Neuronal stem cell (in vitro differentiated cells): ENCODE results near the gene FMN2.

ENCODE experiments used
- DNase-seq: peaks from one replicate; pipeline ENCODE4 v3.0.0-alpha.2; 2013; ENCODE audit warnings: low spot score
- H2AFZ ChIP-seq: one replicate; pipeline ENCODE4 v1.6.1; 2013; ENCODE audit warnings: mild to moderate bottlenecking, low read length, inconsistent platforms
- H2AK5ac ChIP-seq: 2 replicates; pipeline ENCODE4 v1.6.1; 2013; ENCODE audit warnings: low read depth, mild to moderate bottlenecking, inconsistent platforms, low read length, moderate library complexity, mixed read lengths
- H2BK120ac ChIP-seq: 2 replicates; pipeline ENCODE4 v1.6.1; 2013; ENCODE audit warnings: low read depth, mild to moderate bottlenecking, inconsistent platforms, low read length, moderate library complexity, mixed read lengths
- H2BK12ac ChIP-seq: one replicate; pipeline ENCODE4 v1.6.1; 2013; ENCODE audit warnings: low read length, inconsistent platforms
- H2BK15ac ChIP-seq: 2 replicates; pipeline ENCODE4 v1.6.1; 2013; ENCODE audit warnings: mild to moderate bottlenecking, low read length, inconsistent platforms, mixed read lengths
- H2BK5ac ChIP-seq: one replicate; pipeline ENCODE4 v1.6.1; 2013; ENCODE audit warnings: inconsistent platforms, mild to moderate bottlenecking, low read length, moderate library complexity
- H3K14ac ChIP-seq: one replicate; pipeline ENCODE4 v1.6.1; 2013; ENCODE audit warnings: low read length, inconsistent platforms
- H3K18ac ChIP-seq: 2 replicates; pipeline ENCODE4 v1.6.1; 2013; ENCODE audit warnings: low read length, inconsistent platforms
- H3K23ac ChIP-seq: 2 replicates; pipeline ENCODE4 v1.6.1; 2013; ENCODE audit warnings: low read depth, mild to moderate bottlenecking, mixed read lengths, low read length, inconsistent platforms; ENCODE audit not compliant: poor library complexity
- H3K27ac ChIP-seq: replicated peaks from 3 replicates; pipeline ENCODE4 v1.5.1; 2013; ENCODE audit warnings: low read length, inconsistent platforms
- H3K27me3 ChIP-seq, 3 experiments: 2 replicates each; pipeline ENCODE4 v1.6.1; 2013; ENCODE audit warnings: low read length in 3 of 3, mild to moderate bottlenecking in 2 of 3, inconsistent platforms in 1 of 3, low read depth in 1 of 3, mixed read lengths in 1 of 3, moderate library complexity in 1 of 3; ENCODE audit not compliant: control insufficient read depth in 3 of 3, insufficient read depth in 3 of 3
- H3K36me3 ChIP-seq, 2 donors: replicated peaks in 1 of 2; 2 replicates each; pipeline ENCODE4 v1.6.1; 2013; ENCODE audit warnings: low read length in 2 of 2; ENCODE audit not compliant: control insufficient read depth in 2 of 2, insufficient read depth in 2 of 2
- H3K4ac ChIP-seq: 2 replicates; pipeline ENCODE4 v1.6.1; 2013; ENCODE audit warnings: inconsistent platforms, mild to moderate bottlenecking, low read length, moderate library complexity
- H3K4me1 ChIP-seq, 2 donors: 1 replicate in 1 of 2; 2 replicates in 1 of 2; pipeline ENCODE4 v1.6.1; 2013; ENCODE audit warnings: low read length in 2 of 2, low read depth in 1 of 2; ENCODE audit not compliant: control insufficient read depth in 2 of 2, insufficient read depth in 1 of 2
- H3K4me2 ChIP-seq: one replicate; pipeline ENCODE4 v1.6.1; 2013; ENCODE audit warnings: mild to moderate bottlenecking, low read length, inconsistent platforms; ENCODE audit not compliant: insufficient read depth, poor library complexity, severe bottlenecking
- H3K4me3 ChIP-seq, 2 donors: 2 replicates each; pipeline ENCODE4 v1.5.1; 2013; ENCODE audit warnings: low read length in 2 of 2, mild to moderate bottlenecking in 2 of 2, inconsistent platforms in 1 of 2, moderate library complexity in 1 of 2
- H3K79me1 ChIP-seq: one replicate; pipeline ENCODE4 v1.6.1; 2013; ENCODE audit warnings: low read depth, mild to moderate bottlenecking, inconsistent platforms, low read length, moderate library complexity
- H3K9ac ChIP-seq: one replicate; pipeline ENCODE4 v1.6.1; 2013; ENCODE audit warnings: mild to moderate bottlenecking, low read depth, low read length, inconsistent platforms; ENCODE audit not compliant: poor library complexity
- H3K9me3 ChIP-seq, 2 donors: replicated peaks in 1 of 2; 2 replicates each; pipeline versions ENCODE3 to v1.6.1; 2013; ENCODE audit warnings: low read length in 2 of 2, mild to moderate bottlenecking in 2 of 2, inconsistent platforms in 1 of 2, low read depth in 1 of 2, mixed read lengths in 1 of 2, moderate library complexity in 1 of 2; ENCODE audit not compliant: control insufficient read depth in 2 of 2, insufficient read depth in 1 of 2
- H4K8ac ChIP-seq: one replicate; pipeline ENCODE4 v1.6.1; 2013; ENCODE audit warnings: low read depth, mild to moderate bottlenecking, inconsistent platforms, low read length, moderate library complexity
- H4K91ac ChIP-seq: one replicate; pipeline ENCODE4 v1.6.1; 2013; ENCODE audit warnings: low read length, low read depth, mild to moderate bottlenecking, inconsistent platforms; ENCODE audit not compliant: poor library complexity
- WGBS, 2 donors: extraction: QIAGEN DNeasy Blood & Tissue Kit; methylation state at CpG; one replicate each; pipeline ENCODE4 v1.1.7; 2013; ENCODE audit warnings: missing lambda C conversion rate in 2 of 2, mixed read lengths in 1 of 2; ENCODE audit not compliant: insufficient read length in 2 of 2, insufficient replicate concordance in 1 of 2; ENCODE audit errors: extremely low coverage in 2 of 2; 5-methylcytosine and 5-hydroxymethylcytosine counted together

The FMN2 gene

DNA sequence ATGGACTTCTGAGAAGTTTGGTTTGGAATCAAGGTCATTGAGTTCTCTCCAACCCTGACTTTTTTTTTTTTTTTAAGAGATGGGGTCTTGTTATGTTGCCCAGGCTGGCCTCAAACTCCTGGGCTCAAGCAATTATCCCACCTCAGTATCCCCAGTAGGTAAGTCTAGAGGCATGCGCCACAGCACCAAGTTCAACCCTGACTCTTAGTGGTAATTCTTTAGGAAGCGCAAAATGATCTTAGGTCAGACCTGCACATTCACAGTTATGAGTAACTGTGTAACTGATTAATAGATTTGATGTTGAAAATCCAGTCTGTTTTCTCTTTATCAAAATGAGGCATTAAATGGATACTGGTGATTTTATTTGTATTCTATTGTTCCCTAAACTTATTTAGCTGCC lies 424.4 kb downstream of the FMN2 start:
- Histone ChIP-seq H3K14ac (no peak overlapping the region), H4K8ac (no peak overlapping the region), H2BK15ac (no peak overlapping the region), H3K4me3 (no peak overlapping the region), H3K4me2 (no peak overlapping the region), H3K4ac (no peak overlapping the region), H3K4me1 (no peaks in the 10 kb centered on the region), H3K9ac (no peak overlapping the region), H2BK12ac (no peak overlapping the region), H3K27me3 (no peaks in the 10 kb centered on the region), H2BK5ac (no peak overlapping the region), H2AK5ac (no peak overlapping the region), H2BK120ac (no peak overlapping the region), H3K9me3 (no peaks in the 10 kb centered on the region), H4K91ac (no peak overlapping the region), H3K18ac (no peak overlapping the region), H3K79me1 (no peaks in the 10 kb centered on the region), H2AFZ (no peak overlapping the region), H3K23ac (no peak overlapping the region), H3K27ac (no peak overlapping the region), H3K36me3 (no peaks in the 10 kb centered on the region)
- DNase-seq, result no peak
- no CpG with 5 or more reads among the region's 2 CpGs for WGBS, 2 donors

DNA sequence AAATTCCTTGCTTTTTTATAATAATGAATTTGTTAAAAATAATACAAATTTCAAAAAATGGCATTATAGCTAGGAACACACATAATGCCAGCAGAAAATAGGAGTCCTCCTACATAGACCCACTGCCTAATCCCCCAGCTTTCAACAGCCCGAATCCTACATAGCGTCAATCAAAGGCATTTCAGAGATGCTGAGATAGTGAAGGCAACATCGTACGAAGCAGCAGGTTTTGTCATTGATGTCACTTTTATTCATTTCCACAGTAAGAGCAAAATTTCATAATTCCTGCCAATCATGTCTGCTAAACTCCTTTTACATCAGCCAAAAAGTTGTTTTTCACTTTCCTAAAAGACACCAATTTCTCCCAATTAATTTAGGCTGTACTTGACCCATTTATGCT lies 426.2 kb downstream of the FMN2 start:
- no peaks in the 10 kb centered on the region for H3K36me3 ChIP-seq
- no peak overlapping the region for H3K14ac ChIP-seq
- no peaks in the 10 kb centered on the region for H3K27me3 ChIP-seq
- H3K9ac ChIP-seq, result no peak overlapping the region
- H3K4me1 ChIP-seq, result no peaks in the 10 kb centered on the region
- H3K18ac ChIP-seq, result no peak overlapping the region
- no peaks in the 10 kb centered on the region for H3K9me3 ChIP-seq
- WGBS, 2 donors, result no CpG with 5 or more reads among the region's 4 CpGs
- H3K23ac ChIP-seq, result no peak overlapping the region
- no peak overlapping the region for H2BK5ac ChIP-seq
- no peaks in the 10 kb centered on the region for H3K79me1 ChIP-seq
- no peak overlapping the region for H4K91ac ChIP-seq
- H2BK15ac ChIP-seq, result no peak overlapping the region
- H4K8ac ChIP-seq, result no peak overlapping the region
- H3K27ac ChIP-seq, result no peak overlapping the region
- no peak overlapping the region for H2AK5ac ChIP-seq
- DNase-seq, result no peak
- no peak overlapping the region for H2AFZ ChIP-seq
- no peak overlapping the region for H3K4ac ChIP-seq
- no peak overlapping the region for H2BK120ac ChIP-seq
- no peak overlapping the region for H2BK12ac ChIP-seq
- no peak overlapping the region for H3K4me3 ChIP-seq
- no peak overlapping the region for H3K4me2 ChIP-seq

DNA sequence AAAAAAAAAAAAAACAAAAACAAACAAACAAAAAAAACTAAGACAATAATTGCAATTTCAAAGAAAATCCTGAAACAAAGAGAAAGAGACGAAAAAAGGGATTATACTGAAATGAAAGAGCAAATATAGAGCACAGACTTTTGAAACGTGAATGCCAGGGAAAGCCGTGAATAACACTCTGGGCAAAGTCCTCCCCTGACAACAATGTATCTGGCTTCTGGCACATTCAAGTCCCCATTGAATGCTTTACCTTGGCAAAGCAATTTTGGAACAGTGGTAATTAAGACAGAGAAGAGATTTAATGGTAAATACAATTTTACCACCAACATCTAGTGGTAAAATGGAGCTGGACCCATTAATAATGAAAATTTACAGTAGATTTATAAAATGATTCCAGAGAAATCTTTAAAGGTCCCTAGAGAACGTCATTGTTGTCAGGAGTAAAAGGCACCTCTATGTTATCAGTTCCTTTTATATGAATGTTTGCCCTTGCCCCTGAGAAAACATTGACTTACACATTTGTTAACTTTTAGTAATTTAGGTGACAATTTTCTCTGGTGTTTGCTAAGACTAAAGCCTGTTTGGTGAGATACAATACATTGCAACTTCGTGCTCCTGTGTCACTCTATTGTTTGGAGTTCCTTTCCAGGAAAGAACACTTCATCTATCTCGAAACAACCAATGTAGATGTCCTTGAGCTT lies 430.6 kb downstream of the FMN2 start:
- Histone ChIP-seq H3K27ac (no peak overlapping the region), H3K4me3 (no peak overlapping the region)

DNA sequence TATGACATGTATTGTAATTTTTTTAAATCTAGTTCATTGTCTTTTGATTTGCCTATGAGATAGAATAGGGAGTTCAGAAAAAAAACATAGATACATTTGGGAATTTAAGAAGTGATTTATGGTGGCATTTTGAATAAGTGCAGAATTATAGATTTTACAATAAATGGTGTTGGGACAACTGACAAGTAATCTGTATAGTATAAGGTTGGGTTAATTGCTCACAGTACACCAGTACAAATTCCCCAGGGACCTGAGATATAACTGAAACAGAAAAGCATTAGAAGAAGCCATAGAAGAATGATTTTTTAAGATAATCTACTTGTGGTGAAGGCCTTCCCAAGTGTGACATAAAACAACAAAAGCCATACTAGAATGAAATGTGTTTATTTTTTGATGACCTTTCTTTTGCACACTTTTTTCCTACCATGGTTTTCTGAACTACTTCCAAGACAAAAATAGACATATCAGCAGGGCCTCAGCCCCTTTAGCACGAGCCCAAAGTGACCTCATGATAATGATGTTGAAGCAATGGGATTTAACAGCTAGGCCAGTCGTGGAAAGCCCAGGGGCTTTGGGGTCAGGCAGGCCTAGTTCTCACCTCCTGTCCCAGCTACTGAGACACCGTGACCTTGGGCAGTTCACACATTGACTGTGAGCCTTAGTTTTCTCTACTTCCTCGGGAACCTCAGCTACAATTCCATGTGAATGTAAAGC lies 432.8 kb downstream of the FMN2 start:
- no peak overlapping the region for H4K91ac ChIP-seq
- no peak overlapping the region for H2BK15ac ChIP-seq
- H3K9me3 ChIP-seq, result no peaks in the 10 kb centered on the region
- H3K4me1 ChIP-seq, result no peaks in the 10 kb centered on the region
- H3K9ac ChIP-seq, result no peak overlapping the region
- no peak overlapping the region for H2BK120ac ChIP-seq
- no peak overlapping the region for H2BK12ac ChIP-seq
- no peaks in the 10 kb centered on the region for H3K79me1 ChIP-seq
- no peak overlapping the region for H2AK5ac ChIP-seq
- no peak overlapping the region for H3K4me2 ChIP-seq
- H3K4me3 ChIP-seq, result no peak overlapping the region
- no CpG with 5 or more reads among the region's 4 CpGs for WGBS, 2 donors
- no peak overlapping the region for H3K14ac ChIP-seq
- H3K4ac ChIP-seq, result no peak overlapping the region
- H3K27ac ChIP-seq, result no peak overlapping the region
- H3K23ac ChIP-seq, result no peak overlapping the region
- H3K36me3 ChIP-seq, result no peaks in the 10 kb centered on the region
- H3K18ac ChIP-seq, result no peak overlapping the region
- H3K27me3 ChIP-seq, result no peaks in the 10 kb centered on the region
- no peak overlapping the region for H2AFZ ChIP-seq
- no peak for DNase-seq
- H4K8ac ChIP-seq, result no peak overlapping the region
- no peak overlapping the region for H2BK5ac ChIP-seq

More for the DNA sequence above, 430.6 kb downstream of the FMN2 start:
- no peaks in the 10 kb centered on the region for H3K9me3 ChIP-seq
- H2BK5ac ChIP-seq, result no peak overlapping the region
- no peak overlapping the region for H3K4ac ChIP-seq
- no peaks in the 10 kb centered on the region for H3K4me1 ChIP-seq
- H3K27me3 ChIP-seq, result no peaks in the 10 kb centered on the region
- DNase-seq, result no peak
- H4K91ac ChIP-seq, result no peak overlapping the region
- no peak overlapping the region for H2BK120ac ChIP-seq
- no peak overlapping the region for H2AK5ac ChIP-seq
- H3K79me1 ChIP-seq, result no peaks in the 10 kb centered on the region
- H3K18ac ChIP-seq, result no peak overlapping the region
- no peak overlapping the region for H3K4me2 ChIP-seq
- no peak overlapping the region for H2BK12ac ChIP-seq
- no peak overlapping the region for H2AFZ ChIP-seq
- no peak overlapping the region for H4K8ac ChIP-seq
- no peak overlapping the region for H3K23ac ChIP-seq
- no peaks in the 10 kb centered on the region for H3K36me3 ChIP-seq
- H3K9ac ChIP-seq, result no peak overlapping the region
- H3K14ac ChIP-seq, result no peak overlapping the region
- H2BK15ac ChIP-seq, result no peak overlapping the region
- no CpG with 5 or more reads among the region's 6 CpGs for WGBS, 2 donors
